ENCODE measurements around the gene CYGB. TPM values are rescaled to one million over a fixed set of nuclear protein-coding genes. Genes with fewer than 3 reads are reported as not detected.
A peak's percentile ranks its signal among the peaks of the same experiment; 100 is the strongest.

Gene CYGB
- total and polyA plus RNA-seq, 9 of the 15 experiments (the other 6 are each of a cell fraction or from before 2014, with no cell fraction given): 0.08 to 0.95 (median 0.18) TPM; not detected in 5

GRCh38 chr17:76504117-76504516 is 33.4 kb downstream of the CYGB start (continued):
- TF ChIP-seq TRIM28 (IDR thresholded peaks at IDR 0.05): no peak
- TF ChIP-seq GABPA (tag; conservative IDR thresholded peaks at IDR 0.05; ENCODE audit: low read depth): no peak
- no peak for TF ChIP-seq ZBTB11 (CRISPR knock-in tag; IDR thresholded peaks at IDR 0.05)
- TF ChIP-seq ZFP1 (CRISPR knock-in tag; IDR thresholded peaks at IDR 0.05): no peak
- no peak for TF ChIP-seq CBFB (CRISPR knock-in tag; IDR thresholded peaks at IDR 0.05)
- TF ChIP-seq REST (IDR thresholded peaks at IDR 0.05; ENCODE audit: borderline replicate concordance): peak; percentile 17; the same call in 1 of the 2 replicates
- no peak for TF ChIP-seq REST (CRISPR knock-in tag; IDR thresholded peaks at IDR 0.05; ENCODE audit: low read depth)
- no peak for TF ChIP-seq CBX1 (IDR thresholded peaks at IDR 0.05; ENCODE audit: low read depth)
- no peak for TF ChIP-seq MITF (IDR thresholded peaks at IDR 0.05)
- no peak for TF ChIP-seq ZNF717 (CRISPR knock-in tag; IDR thresholded peaks at IDR 0.05)
- TF ChIP-seq ZNF384 (IDR thresholded peaks at IDR 0.05; ENCODE audit: low read depth, low read length): 0 out of 2 replicates have a peak, but pooled peaks have one; percentile 22
- no peak for TF ChIP-seq STAT6 (CRISPR knock-in tag; IDR thresholded peaks at IDR 0.05)
- no peak for TF ChIP-seq ZNF644 (tag; IDR thresholded peaks at IDR 0.05; ENCODE audit: low read depth)

Measured in K562 (cell line).